OCI-LY3 (cell line): ENCODE data around the gene IGFN1.

Experiments
- H2AFZ ChIP-seq: fragments of 200-600, 300-600 bp; shearing (Covaris generic); 2 replicates; pipeline ENCODE4 v1.6.0; 2014; ENCODE audit warnings: antibody characterized with exemption, low read depth, low read length
- H3K27ac ChIP-seq: fragments of 200-600, 300-600 bp; sonication (generic); 2 replicates; pipeline ENCODE4 v1.5.1; 2014; ENCODE audit warnings: mild to moderate bottlenecking, low read length, moderate library complexity, mixed read lengths
- H3K27me3 ChIP-seq: fragments of 200-600, 300-600 bp; sonication (generic); 2 replicates; pipeline ENCODE4 v1.6.1; 2014; ENCODE audit warnings: low read depth, low read length, mixed read lengths
- H3K36me3 ChIP-seq: fragments of 200-600, 300-600 bp; sonication (generic); replicated peaks from 2 replicates; pipeline ENCODE3; 2014; ENCODE audit warnings: low read depth, low read length, mixed read lengths
- H3K4me1 ChIP-seq: fragments of 300-600, 200-600 bp; sonication (generic); 2 replicates; pipeline ENCODE4 v1.6.1; 2014; ENCODE audit warnings: low read length, mixed read lengths
- H3K4me2 ChIP-seq: fragments of 200-600, 300-600 bp; sonication (generic); 2 replicates; pipeline ENCODE4 v1.6.1; 2014; ENCODE audit warnings: low read length, mixed read lengths
- H3K4me3 ChIP-seq: fragments of 300-600, 200-600 bp; sonication (generic); 2 replicates; pipeline ENCODE4 v1.5.1; 2014; ENCODE audit warnings: antibody characterized with exemption, mild to moderate bottlenecking, low read length, moderate library complexity
- H3K79me2 ChIP-seq: fragments of 300-600, 200-600 bp; shearing (Covaris generic); 2 replicates; pipeline ENCODE4 v1.6.1; 2014; ENCODE audit warnings: mild to moderate bottlenecking, low read length, mixed read lengths
- H3K9ac ChIP-seq: fragments of 300-600, 200-600 bp; shearing (Covaris generic); 2 replicates; pipeline ENCODE4 v1.6.0; 2014; ENCODE audit warnings: mild to moderate bottlenecking, low read length, moderate library complexity
- H3K9me3 ChIP-seq: fragments of 200-600, 300-600 bp; shearing (Covaris generic); 2 replicates; pipeline ENCODE4 v1.6.1; 2014; ENCODE audit warnings: low read length, mixed read lengths; ENCODE audit not compliant: insufficient read depth
- H4K20me1 ChIP-seq: fragments of 200-600, 300-600 bp; sonication (generic); 2 replicates; pipeline ENCODE4 v1.6.1; 2016; ENCODE audit warnings: low read length, mixed read lengths; ENCODE audit not compliant: insufficient read depth
- EZH2phosphoT487 ChIP-seq: fragments of 200-600 bp; shearing (Covaris generic); IDR thresholded peaks from 2 replicates; pipeline ENCODE4 v1.6.1; 2018; ENCODE audit warnings: antibody characterized with exemption, mixed run types, low read depth
- TF ChIP-seq, protein P1 (sequence below): fragments of 200-600, 300-600 bp; sonication (generic); IDR thresholded peaks from 2 replicates; pipeline ENCODE4 v1.5.1; 2014; ENCODE audit warnings: antibody characterized with exemption, low read length, low read depth

The IGFN1 gene

DNA sequence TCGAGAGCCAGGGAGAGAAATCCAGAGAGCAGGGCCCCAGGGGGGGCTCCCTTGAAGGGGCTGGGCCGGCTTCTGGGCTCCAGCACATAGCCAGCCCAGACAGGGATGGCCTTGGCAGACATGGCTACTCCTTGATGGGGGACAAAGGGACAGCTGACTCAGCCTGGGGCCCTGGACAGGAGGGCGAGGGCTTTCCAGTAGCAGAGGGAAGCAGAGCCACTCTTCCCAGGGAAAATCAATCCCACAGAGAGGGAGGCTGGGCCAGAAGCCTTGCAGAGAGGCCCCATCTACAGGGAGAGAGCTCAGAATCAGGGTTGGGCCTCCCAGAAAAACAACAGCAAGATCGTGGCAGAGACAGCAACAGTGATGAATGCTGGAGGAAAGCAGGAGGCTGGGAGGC lies 15.6 kb downstream of the IGFN1 start:
- no peaks in the 10 kb centered on the region for H3K9me3 ChIP-seq
- no peaks in the 10 kb centered on the region for H3K79me2 ChIP-seq
- no peak overlapping the region for H2AFZ ChIP-seq
- H3K4me2 ChIP-seq = no peak overlapping the region
- no peak for TF ChIP-seq EZH2phosphoT487
- TF ChIP-seq, protein P1, sequence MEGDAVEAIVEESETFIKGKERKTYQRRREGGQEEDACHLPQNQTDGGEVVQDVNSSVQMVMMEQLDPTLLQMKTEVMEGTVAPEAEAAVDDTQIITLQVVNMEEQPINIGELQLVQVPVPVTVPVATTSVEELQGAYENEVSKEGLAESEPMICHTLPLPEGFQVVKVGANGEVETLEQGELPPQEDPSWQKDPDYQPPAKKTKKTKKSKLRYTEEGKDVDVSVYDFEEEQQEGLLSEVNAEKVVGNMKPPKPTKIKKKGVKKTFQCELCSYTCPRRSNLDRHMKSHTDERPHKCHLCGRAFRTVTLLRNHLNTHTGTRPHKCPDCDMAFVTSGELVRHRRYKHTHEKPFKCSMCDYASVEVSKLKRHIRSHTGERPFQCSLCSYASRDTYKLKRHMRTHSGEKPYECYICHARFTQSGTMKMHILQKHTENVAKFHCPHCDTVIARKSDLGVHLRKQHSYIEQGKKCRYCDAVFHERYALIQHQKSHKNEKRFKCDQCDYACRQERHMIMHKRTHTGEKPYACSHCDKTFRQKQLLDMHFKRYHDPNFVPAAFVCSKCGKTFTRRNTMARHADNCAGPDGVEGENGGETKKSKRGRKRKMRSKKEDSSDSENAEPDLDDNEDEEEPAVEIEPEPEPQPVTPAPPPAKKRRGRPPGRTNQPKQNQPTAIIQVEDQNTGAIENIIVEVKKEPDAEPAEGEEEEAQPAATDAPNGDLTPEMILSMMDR = no peak
- no peaks in the 10 kb centered on the region for H3K36me3 ChIP-seq
- H3K9ac ChIP-seq = no peak overlapping the region
- peaks cover 48% of the 10 kb centered on the region for H3K27me3 ChIP-seq
- H3K4me1 ChIP-seq = no peaks in the 10 kb centered on the region
- H3K4me3 ChIP-seq = no peak overlapping the region
- H3K27ac ChIP-seq = no peak overlapping the region
- no peaks in the 10 kb centered on the region for H4K20me1 ChIP-seq

DNA sequence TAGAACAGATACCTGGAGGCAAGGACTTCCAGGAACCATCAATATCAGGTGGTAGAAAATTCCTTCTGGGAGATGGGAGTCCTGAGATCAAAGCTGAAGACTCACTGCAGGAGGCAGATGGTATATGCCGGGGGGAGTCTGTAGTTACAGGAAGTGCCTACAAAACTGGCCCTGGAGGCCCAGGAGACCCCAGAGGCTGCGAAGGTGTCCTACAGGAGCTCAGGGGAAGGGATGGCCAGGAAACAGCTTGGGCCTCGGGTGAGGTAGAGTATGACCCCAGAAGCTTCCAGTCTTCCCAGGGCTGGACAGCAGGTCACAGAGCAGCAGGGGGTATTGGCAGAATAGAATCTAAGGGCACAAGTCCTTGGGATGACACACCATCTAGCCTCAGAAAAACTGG lies 16.4 kb downstream of the IGFN1 start:
- Histone ChIP-seq H3K4me3 (no peak overlapping the region), H2AFZ (no peak overlapping the region), H3K79me2 (no peaks in the 10 kb centered on the region), H3K27ac (no peak overlapping the region), H3K4me1 (no peaks in the 10 kb centered on the region), H3K27me3 (peaks cover 54% of the 10 kb centered on the region), H3K4me2 (no peak overlapping the region), H3K36me3 (no peaks in the 10 kb centered on the region), H3K9me3 (no peaks in the 10 kb centered on the region), H4K20me1 (no peaks in the 10 kb centered on the region), H3K9ac (no peak overlapping the region)
- no peak for TF ChIP-seq EZH2phosphoT487
- TF ChIP-seq, protein P1 = no peak

DNA sequence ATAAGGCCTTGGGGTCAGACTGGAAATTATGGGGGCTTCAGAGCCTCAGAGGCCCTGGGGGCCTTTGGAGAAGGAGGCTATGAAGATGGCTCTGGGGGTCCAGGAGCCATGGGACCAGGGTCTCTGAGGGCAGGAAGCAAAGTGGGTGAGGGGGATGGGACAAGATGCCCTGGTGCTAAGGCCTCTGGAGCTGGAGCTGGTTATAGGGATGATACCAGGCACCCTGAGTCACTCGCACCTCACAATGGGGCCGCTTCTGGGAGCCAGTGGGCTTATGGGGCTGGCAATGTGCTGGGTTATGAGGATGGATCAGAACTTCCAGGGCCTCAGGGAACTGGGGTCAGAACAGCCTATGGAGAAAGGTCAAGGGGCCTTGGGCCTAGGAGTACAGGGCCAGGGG lies 17.6 kb downstream of the IGFN1 start:
- Histone ChIP-seq H3K4me1 (no peaks in the 10 kb centered on the region), H3K36me3 (no peaks in the 10 kb centered on the region)

DNA sequence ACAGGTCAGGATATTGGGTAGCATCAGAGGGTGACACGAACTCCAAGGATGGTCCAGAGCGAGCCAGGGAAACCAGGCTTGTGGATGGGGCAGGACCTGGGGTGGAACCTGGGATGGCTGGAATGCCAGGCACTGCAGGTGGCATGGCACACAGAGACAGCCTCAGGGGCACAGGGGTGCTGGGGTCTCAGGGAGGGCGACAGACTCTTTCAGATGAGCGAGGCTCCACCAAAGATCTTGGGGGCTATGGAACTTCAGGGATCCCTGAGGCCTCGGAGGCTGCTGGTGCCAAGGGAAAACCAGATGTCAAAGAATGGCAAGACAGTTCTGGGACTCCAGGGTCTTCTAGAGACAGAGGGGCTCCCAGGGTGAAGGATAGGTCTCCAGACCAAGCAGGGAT lies 21.4 kb downstream of the IGFN1 start:
- H3K79me2 ChIP-seq = no peaks in the 10 kb centered on the region
- no peaks in the 10 kb centered on the region for H3K9me3 ChIP-seq
- H3K4me3 ChIP-seq = no peak overlapping the region
- no peak overlapping the region for H3K4me2 ChIP-seq
- H4K20me1 ChIP-seq = no peaks in the 10 kb centered on the region
- no peaks in the 10 kb centered on the region for H3K36me3 ChIP-seq
- peaks cover 26% of the 10 kb centered on the region for H3K27me3 ChIP-seq
- no peaks in the 10 kb centered on the region for H3K4me1 ChIP-seq
- H3K9ac ChIP-seq = no peak overlapping the region
- TF ChIP-seq, protein P1 = no peak
- TF ChIP-seq EZH2phosphoT487 = no peak
- H3K27ac ChIP-seq = no peak overlapping the region
- no peak overlapping the region for H2AFZ ChIP-seq

More for the DNA sequence above, 17.6 kb downstream of the IGFN1 start:
- Histone ChIP-seq H3K9ac (no peak overlapping the region), H3K27me3 (peaks cover 64% of the 10 kb centered on the region), H4K20me1 (no peaks in the 10 kb centered on the region), H3K27ac (no peak overlapping the region), H3K9me3 (no peaks in the 10 kb centered on the region), H2AFZ (no peak overlapping the region), H3K4me2 (no peak overlapping the region), H3K79me2 (no peaks in the 10 kb centered on the region), H3K4me3 (no peak overlapping the region)
- TF ChIP-seq, protein P1 = no peak
- TF ChIP-seq EZH2phosphoT487 = no peak
